Esophagus muscularis mucosa (tissue), 4 donors: ENCODE measurements around the gene SMYD4. TPM values are rescaled to one million over a fixed set of nuclear protein-coding genes. Genes with fewer than 3 reads are reported as not detected.

ENCODE experiments used
- DNase-seq: peaks from one replicate; pipeline ENCODE4 v3.0.0-alpha.2; 2017; ENCODE audit errors: extremely low spot score
- H3K27ac ChIP-seq, 4 donors: fragments of 200-600 bp; sonication (generic); replicated peaks in 1 of 4; 1 replicate in 3 of 4; 2 replicates in 1 of 4; pipeline ENCODE4 v1.5.1; 2016 to 2019; ENCODE audit warnings: mild to moderate bottlenecking in 1 of 4
- H3K27me3 ChIP-seq, 4 donors: fragments of 200-600 bp; sonication (generic); one replicate each; pipeline versions ENCODE4 v1.5.1 to v1.6.0; 2016 to 2019
- H3K36me3 ChIP-seq, 4 donors: fragments of 200-600 bp; sonication (generic); one replicate each; pipeline ENCODE4 v1.5.1; 2016 to 2019
- H3K4me1 ChIP-seq, 4 donors: fragments of 200-600 bp; sonication (generic); one replicate each; pipeline ENCODE4 v1.5.1; 2016 to 2019
- H3K4me3 ChIP-seq, 4 donors: fragments of 200-600 bp; sonication (generic); 1 replicate in 2 of 4; 2 replicates in 2 of 4; pipeline ENCODE4 v1.5.1; 2016 to 2019; ENCODE audit warnings: mild to moderate bottlenecking in 4 of 4, moderate library complexity in 1 of 4
- H3K9me3 ChIP-seq, 4 donors: fragments of 200-600 bp; sonication (generic); 1 replicate in 3 of 4; 2 replicates in 1 of 4; pipeline ENCODE4 v1.5.1; 2016 to 2019
- EP300 ChIP-seq: sonication (generic); formaldehyde crosslinking; IDR thresholded peaks from one replicate; pipeline ENCODE4 v1.6.1; 2017; ENCODE audit warnings: antibody characterized with exemption
- POLR2A ChIP-seq: fragments of 450-650 bp; IDR thresholded peaks from one replicate; pipeline ENCODE4 v1.6.1; 2017; ENCODE audit warnings: antibody characterized with exemption, moderate library complexity, mild to moderate bottlenecking, low read depth
- POLR2AphosphoS5 ChIP-seq, 2 donors: sonication (generic); formaldehyde crosslinking; IDR thresholded peaks; one replicate each; pipeline ENCODE4 v1.6.1; 2017; ENCODE audit warnings: antibody characterized with exemption in 2 of 2
- WGBS: methylation state at CpG from one replicate; pipeline ENCODE4 v1.1.5; 2018; 5-methylcytosine and 5-hydroxymethylcytosine counted together
- intact Hi-C: fragments of 100-400 bp; cut with DNase I; formaldehyde crosslinking; loops from one replicate; pipeline ENCODE4 v1.15.1; 2023
- total RNA-seq, 4 donors: library from RNA; depleted of rRNA; stranded (reverse); fragments of >200 nt; gene quantifications; one replicate each; pipeline versions ENCODE4 v1.1.0 to v1.2.1, GENCODE V29; 2016
- TF ChIP-seq, protein P1 (sequence below), 3 experiments: fragments of 200-600 bp in 2 of 3; fragments of 450-650 bp in 1 of 3; sonication (generic) in 2 of 3; IDR thresholded peaks; one replicate each; pipeline ENCODE4 v1.5.1; 2017 to 2019; ENCODE audit warnings: antibody characterized with exemption in 3 of 3, mild to moderate bottlenecking in 2 of 3, moderate library complexity in 1 of 3

Gene SMYD4
- total RNA-seq, 4 donors from 2014 or later: 10.3 to 14.8 (median 11.9) TPM

DNA sequence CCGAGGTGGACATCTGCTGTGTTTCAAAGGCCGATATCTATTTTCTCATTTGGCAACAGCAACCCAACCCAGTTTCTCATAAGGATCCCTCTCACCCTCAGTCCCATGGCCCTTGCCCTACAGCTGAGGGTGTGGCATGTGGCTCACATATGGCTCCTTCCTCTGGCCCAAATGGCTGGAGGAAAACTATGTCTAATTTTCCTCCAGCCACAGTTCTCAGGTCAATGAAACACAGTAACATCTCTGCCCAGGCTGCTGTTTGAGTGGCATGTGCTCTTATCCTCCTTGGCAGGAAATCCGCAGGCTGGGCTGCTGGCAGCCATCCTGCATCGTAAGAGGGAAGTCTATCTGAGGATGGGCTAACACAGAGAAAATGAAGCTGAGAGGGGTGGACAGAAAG, 43.8 kb downstream of the SMYD4 start:
- intact Hi-C loops: loop anchor here (5.0 kb wide), 1 partner anchor 119 kb away; no protein-coding TSS in a partner anchor
- TF ChIP-seq, protein P1, sequence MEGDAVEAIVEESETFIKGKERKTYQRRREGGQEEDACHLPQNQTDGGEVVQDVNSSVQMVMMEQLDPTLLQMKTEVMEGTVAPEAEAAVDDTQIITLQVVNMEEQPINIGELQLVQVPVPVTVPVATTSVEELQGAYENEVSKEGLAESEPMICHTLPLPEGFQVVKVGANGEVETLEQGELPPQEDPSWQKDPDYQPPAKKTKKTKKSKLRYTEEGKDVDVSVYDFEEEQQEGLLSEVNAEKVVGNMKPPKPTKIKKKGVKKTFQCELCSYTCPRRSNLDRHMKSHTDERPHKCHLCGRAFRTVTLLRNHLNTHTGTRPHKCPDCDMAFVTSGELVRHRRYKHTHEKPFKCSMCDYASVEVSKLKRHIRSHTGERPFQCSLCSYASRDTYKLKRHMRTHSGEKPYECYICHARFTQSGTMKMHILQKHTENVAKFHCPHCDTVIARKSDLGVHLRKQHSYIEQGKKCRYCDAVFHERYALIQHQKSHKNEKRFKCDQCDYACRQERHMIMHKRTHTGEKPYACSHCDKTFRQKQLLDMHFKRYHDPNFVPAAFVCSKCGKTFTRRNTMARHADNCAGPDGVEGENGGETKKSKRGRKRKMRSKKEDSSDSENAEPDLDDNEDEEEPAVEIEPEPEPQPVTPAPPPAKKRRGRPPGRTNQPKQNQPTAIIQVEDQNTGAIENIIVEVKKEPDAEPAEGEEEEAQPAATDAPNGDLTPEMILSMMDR (IDR thresholded peaks at IDR 0.05): no peak
- TF ChIP-seq EP300 (no peak), POLR2A (no peak), POLR2AphosphoS5 (IDR thresholded peaks at IDR 0.05) (peak in 1 of 2 donors; percentile 19)
- H3K27me3 ChIP-seq: no peaks in the 10 kb centered on the region
- WGBS: 72% methylated on average over 3 of the region's 4 CpGs
- H3K27ac ChIP-seq: peak overlapping the region; percentile 73 to 89 (median 82)
- H3K4me1 ChIP-seq: peaks cover 49 to 57% (median 54%) of the 10 kb centered on the region in 4 donors
- H3K9me3 ChIP-seq: no peaks in the 10 kb centered on the region
- DNase-seq: no peak
- H3K4me3 ChIP-seq: no peak overlapping the region
- H3K36me3 ChIP-seq: peaks cover 0 to 24% (median 19%) of the 10 kb centered on the region in 4 donors

DNA sequence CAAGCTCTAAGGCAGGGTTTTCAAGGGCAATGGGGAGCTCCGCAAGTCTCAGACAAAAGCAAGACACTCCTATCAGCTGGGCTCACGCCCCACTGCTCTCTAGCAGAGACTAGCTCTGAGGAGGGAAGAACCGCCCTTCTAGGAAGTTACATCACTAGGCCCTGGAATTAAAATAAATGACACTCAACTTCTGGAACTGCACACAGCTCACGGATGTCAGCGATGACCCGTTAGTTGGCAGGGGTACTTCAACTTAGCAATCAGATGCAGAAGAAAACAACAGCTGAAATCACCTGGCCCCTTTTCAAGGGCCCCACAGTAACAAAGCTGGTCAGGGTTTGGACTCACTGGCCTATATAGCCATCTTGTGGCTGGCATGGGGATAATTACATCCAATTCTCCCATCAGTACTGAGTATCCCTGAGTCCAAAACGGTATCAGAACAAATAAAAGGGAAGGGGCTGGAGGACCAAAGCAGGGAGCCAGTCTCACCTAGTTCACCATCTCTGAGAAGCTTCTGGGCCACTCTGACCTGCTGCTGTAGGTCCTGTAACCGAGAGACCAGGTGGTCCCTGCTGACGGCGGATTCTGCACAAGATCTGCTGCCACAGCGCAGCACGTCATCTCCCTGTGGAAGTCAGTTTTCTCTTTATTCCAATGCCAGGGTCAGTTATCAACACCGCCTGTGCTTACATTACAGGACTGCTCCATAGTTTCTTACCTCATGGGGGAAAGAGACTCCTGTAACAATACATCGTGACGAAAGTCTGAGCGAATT, 45.7 kb downstream of the SMYD4 start:
- peak; percentile 97 for DNase-seq
- peak overlapping the region in 2 of 4 donors; percentile 19 to 25 for H3K4me3 ChIP-seq
- H3K27ac ChIP-seq: peak overlapping the region; percentile 83 to 90 (median 87)
- H3K36me3 ChIP-seq: peaks cover 0 to 31% (median 24%) of the 10 kb centered on the region in 4 donors
- TF ChIP-seq EP300: peak; percentile 42
- TF ChIP-seq POLR2A: no peak
- peak; percentile 86 to 93 for TF ChIP-seq POLR2AphosphoS5 (IDR thresholded peaks at IDR 0.05)
- TF ChIP-seq, protein P1 (IDR thresholded peaks at IDR 0.05): peak; percentile 61 to 77 (median 73)
- no peaks in the 10 kb centered on the region for H3K9me3 ChIP-seq
- 50% methylated on average over 16 of the region's 16 CpGs for WGBS
- peaks cover 53 to 76% (median 69%) of the 10 kb centered on the region in 4 donors for H3K4me1 ChIP-seq
- no peaks in the 10 kb centered on the region for H3K27me3 ChIP-seq
- intact Hi-C loops: loop anchor here (5.0 kb wide), 1 partner anchor 62 kb away; the partner anchor contains the start of gene WDR81

DNA sequence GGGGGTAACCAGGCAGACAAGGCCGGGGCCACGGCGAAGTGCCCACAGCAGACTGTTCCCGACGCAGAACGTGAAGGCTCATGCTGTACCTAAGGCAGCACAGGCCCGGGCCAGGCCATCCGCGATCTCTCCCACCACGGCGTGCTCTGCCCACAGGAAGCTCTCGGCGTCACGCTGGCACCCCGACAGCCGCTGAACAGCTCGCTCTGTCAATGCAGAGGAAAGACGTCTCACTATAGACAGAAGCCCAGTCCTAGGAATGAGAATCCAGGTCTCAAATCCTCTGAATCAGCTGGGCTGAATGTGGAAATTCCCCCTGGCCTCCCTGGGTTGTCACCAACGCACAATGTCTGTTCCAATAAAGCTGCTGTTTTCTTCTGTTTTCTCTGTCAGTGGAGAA, 46.4 kb downstream of the SMYD4 start:
- no peaks in the 10 kb centered on the region for H3K27me3 ChIP-seq
- peak overlapping the region in 3 of 4 donors; percentile 2 to 25 (median 19) for H3K4me3 ChIP-seq
- TF ChIP-seq POLR2A (no peak), POLR2AphosphoS5 (IDR thresholded peaks at IDR 0.05) (no peak), EP300 (no peak)
- TF ChIP-seq, protein P1 (IDR thresholded peaks at IDR 0.05): no peak
- peaks cover 3 to 38% (median 31%) of the 10 kb centered on the region in 4 donors for H3K36me3 ChIP-seq
- 82% methylated on average over 12 of the region's 19 CpGs for WGBS
- no peaks in the 10 kb centered on the region for H3K9me3 ChIP-seq
- peak overlapping the region; percentile 83 to 90 (median 87) for H3K27ac ChIP-seq
- intact Hi-C loops: loop anchor here (5.0 kb wide), 1 partner anchor 61 kb away; the partner anchor contains the start of gene WDR81
- DNase-seq: no peak
- peaks cover 53 to 81% (median 71%) of the 10 kb centered on the region in 4 donors for H3K4me1 ChIP-seq

DNA sequence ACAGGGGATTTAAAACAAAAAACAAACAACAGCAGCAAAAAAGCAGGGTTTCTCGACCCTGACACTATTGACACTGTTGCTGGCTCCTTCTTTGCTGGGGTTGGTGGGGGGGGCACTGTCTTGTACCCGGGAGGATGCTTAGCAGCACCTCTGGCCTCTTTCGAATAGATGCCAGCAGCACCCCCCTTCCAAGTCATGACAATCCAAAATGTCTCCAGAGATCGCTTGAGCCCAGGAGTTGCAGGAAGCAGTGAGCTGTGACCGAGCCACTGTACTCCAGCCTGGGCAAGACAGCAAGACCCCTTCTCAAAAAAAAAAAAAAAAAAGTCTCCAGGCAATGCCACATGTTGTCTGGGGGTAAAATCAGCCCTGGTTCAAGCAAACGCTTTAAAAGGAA, 47.5 kb downstream of the SMYD4 start:
- TF ChIP-seq, protein P1 (IDR thresholded peaks at IDR 0.05): no peak
- no peak for TF ChIP-seq POLR2A
- no peak for TF ChIP-seq EP300
- TF ChIP-seq POLR2AphosphoS5 (IDR thresholded peaks at IDR 0.05): no peak
- peak overlapping the region in 1 of 4 donors; percentile 20 for H3K4me3 ChIP-seq
- H3K27me3 ChIP-seq: no peaks in the 10 kb centered on the region
- H3K36me3 ChIP-seq: peaks cover 5 to 48% (median 42%) of the 10 kb centered on the region in 4 donors
- WGBS: 71% methylated on average over 6 of the region's 6 CpGs
- H3K9me3 ChIP-seq: no peaks in the 10 kb centered on the region
- no peak for DNase-seq
- intact Hi-C loops: loop anchor here (5.0 kb wide), 1 partner anchor 60 kb away; the partner anchor contains the start of gene WDR81
- H3K4me1 ChIP-seq: peaks cover 49 to 71% (median 61%) of the 10 kb centered on the region in 4 donors
- H3K27ac ChIP-seq: peak overlapping the region; percentile 83 to 90 (median 87)
